ENCODE results near the gene SP2. TPM values are rescaled to one million over a fixed set of nuclear protein-coding genes. Genes with fewer than 3 reads are reported as not detected.

SP2 gene
- total and polyA plus RNA-seq, 2 of the 13 experiments (the other 11 are each of a cell fraction or from before 2014, with no cell fraction given), result 1.4 to 4.8 TPM

DNA sequence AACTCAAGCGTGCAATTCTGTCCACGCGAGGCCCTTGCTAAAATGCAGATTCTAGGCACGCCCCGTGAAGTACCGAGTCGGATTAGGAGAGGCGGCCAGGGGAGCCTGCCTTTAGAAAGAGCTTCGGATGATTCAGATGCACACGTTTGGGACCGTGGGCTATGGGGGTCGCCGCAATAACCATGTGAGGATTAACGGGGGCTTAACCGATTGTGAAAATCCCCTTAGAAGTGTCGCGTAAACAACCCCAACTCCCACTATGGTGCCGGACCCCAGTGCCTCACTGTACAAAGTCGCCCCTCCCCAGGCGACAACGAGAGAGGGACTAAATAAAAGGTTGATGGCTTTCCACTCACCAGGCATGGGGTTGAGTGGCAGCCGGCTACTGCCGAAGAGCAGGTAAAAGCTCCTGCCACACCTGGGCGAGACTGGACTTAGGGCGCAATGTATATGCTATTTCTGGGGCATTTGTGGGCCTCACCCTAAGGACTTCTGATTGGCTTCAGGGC, 635 bp upstream of the SP2 start (continued):
- TF ChIP-seq TBX3 (IDR thresholded peaks at IDR 0.05; ENCODE audit: borderline replicate concordance) (no peak), MXI1 (IDR thresholded peaks at IDR 0.05; ENCODE audit: borderline replicate concordance, low read depth, low read length) (peak; percentile 52; the same call in 1 of the 3 replicates), FOXM1 (CRISPR knock-in tag; IDR thresholded peaks at IDR 0.05) (no peak), ZNF713 (CRISPR knock-in tag; IDR thresholded peaks at IDR 0.05) (no peak), TBL1XR1 (IDR thresholded peaks at IDR 0.05; ENCODE audit: borderline replicate concordance, low read length, partially characterized antibody) (no peak), NFYB (CRISPR knock-in tag; IDR thresholded peaks at IDR 0.05) (no peak), SMAD1 (CRISPR knock-in tag; IDR thresholded peaks at IDR 0.05; ENCODE audit: borderline replicate concordance, low read depth) (peak; percentile 30; the same call in 1 of the 2 replicates), ZC3H13 (CRISPR knock-in tag; IDR thresholded peaks at IDR 0.05) (no peak), ZNF331 (CRISPR knock-in tag; IDR thresholded peaks at IDR 0.05) (peak; percentile 47; the same call in 1 of the 2 replicates), ZSCAN29 (CRISPR knock-in tag; conservative IDR thresholded peaks at IDR 0.05) (no peak), NFE2L2 (IDR thresholded peaks at IDR 0.05; ENCODE audit: low read length) (no peak), ZBTB20 (CRISPR knock-in tag; IDR thresholded peaks at IDR 0.05; ENCODE audit: borderline replicate concordance, low read depth) (peak; percentile 97), REL (CRISPR knock-in tag; conservative IDR thresholded peaks at IDR 0.05) (no peak), U2AF1 (optimal IDR thresholded peaks at IDR 0.05; ENCODE audit: low read depth, low read length) (no peak), ZNF460 (CRISPR knock-in tag; IDR thresholded peaks at IDR 0.05; ENCODE audit: borderline replicate concordance) (no peak), CEBPB (IDR thresholded peaks at IDR 0.05; ENCODE audit: borderline replicate concordance, low read depth, low read length) (no peak; the same call in 1 of the 2 replicates), STAT5B (CRISPR knock-in tag; IDR thresholded peaks at IDR 0.05) (0 out of 2 replicates have a peak, but pooled peaks have one; percentile 56), SALL2 (CRISPR knock-in tag; IDR thresholded peaks at IDR 0.05) (no peak), KDM5B (CRISPR knock-in tag; IDR thresholded peaks at IDR 0.05; ENCODE audit: borderline replicate concordance) (0 out of 2 replicates have a peak, but pooled peaks have one; percentile 5), HOXA3 (CRISPR knock-in tag; IDR thresholded peaks at IDR 0.05) (no peak), MAFF (IDR thresholded peaks at IDR 0.05; ENCODE audit: low read depth, low read length) (no peak), DNMT1 (CRISPR knock-in tag; IDR thresholded peaks at IDR 0.05) (0 out of 2 replicates have a peak, but pooled peaks have one; percentile 45), ZNF124 (CRISPR knock-in tag; IDR thresholded peaks at IDR 0.05) (0 out of 2 replicates have a peak, but pooled peaks have one; percentile 40), ZNF180 (CRISPR knock-in tag; IDR thresholded peaks at IDR 0.05; ENCODE audit: borderline replicate concordance, low read depth) (no peak), GPN1 (CRISPR knock-in tag; IDR thresholded peaks at IDR 0.05; ENCODE audit: borderline replicate concordance) (no peak)
- TF ChIP-seq, protein P1, sequence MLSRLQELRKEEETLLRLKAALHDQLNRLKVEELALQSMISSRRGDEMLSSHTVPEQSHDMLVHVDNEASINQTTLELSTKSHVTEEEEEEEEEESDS (CRISPR knock-in tag; IDR thresholded peaks at IDR 0.05; ENCODE audit: borderline replicate concordance), result peak; percentile 77; the same call in 1 of the 2 replicates
- TF ChIP-seq, protein P2, sequence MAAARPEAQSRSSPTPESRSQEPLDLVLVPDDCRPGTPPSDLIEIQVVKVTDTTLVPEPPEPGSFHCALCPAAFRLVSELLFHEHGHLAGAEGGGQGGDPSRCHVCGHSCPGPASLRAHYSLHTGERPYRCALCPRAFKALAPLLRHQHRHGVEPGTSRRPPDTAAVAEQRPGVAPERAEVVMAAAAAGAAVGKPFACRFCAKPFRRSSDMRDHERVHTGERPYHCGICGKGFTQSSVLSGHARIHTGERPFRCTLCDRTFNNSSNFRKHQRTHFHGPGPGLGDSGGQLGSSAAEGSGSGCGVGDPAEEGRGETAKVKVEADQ (CRISPR knock-in tag; IDR thresholded peaks at IDR 0.05; ENCODE audit: borderline replicate concordance), result no peak
- TF ChIP-seq, protein P3, sequence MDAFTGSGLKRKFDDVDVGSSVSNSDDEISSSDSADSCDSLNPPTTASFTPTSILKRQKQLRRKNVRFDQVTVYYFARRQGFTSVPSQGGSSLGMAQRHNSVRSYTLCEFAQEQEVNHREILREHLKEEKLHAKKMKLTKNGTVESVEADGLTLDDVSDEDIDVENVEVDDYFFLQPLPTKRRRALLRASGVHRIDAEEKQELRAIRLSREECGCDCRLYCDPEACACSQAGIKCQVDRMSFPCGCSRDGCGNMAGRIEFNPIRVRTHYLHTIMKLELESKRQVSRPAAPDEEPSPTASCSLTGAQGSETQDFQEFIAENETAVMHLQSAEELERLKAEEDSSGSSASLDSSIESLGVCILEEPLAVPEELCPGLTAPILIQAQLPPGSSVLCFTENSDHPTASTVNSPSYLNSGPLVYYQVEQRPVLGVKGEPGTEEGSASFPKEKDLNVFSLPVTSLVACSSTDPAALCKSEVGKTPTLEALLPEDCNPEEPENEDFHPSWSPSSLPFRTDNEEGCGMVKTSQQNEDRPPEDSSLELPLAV (CRISPR knock-in tag; conservative IDR thresholded peaks at IDR 0.05; ENCODE audit: low read depth), result no peak
- TF ChIP-seq, protein P4, sequence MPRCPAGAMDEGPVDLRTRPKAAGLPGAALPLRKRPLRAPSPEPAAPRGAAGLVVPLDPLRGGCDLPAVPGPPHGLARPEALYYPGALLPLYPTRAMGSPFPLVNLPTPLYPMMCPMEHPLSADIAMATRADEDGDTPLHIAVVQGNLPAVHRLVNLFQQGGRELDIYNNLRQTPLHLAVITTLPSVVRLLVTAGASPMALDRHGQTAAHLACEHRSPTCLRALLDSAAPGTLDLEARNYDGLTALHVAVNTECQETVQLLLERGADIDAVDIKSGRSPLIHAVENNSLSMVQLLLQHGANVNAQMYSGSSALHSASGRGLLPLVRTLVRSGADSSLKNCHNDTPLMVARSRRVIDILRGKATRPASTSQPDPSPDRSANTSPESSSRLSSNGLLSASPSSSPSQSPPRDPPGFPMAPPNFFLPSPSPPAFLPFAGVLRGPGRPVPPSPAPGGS (CRISPR knock-in tag; IDR thresholded peaks at IDR 0.05), result no peak; the same call in 1 of the 2 replicates

Measured in HepG2 (cell line).